GM23338 (cell line): ENCODE data around the gene RAB4A.

Experiments used
- CTCF ChIP-seq, 2 experiments: fragments of 200-600 bp in 1 of 2; sonication (generic) in 1 of 2; conservative IDR thresholded peaks; 2 replicates each; pipeline versions ENCODE4 v1.5.1 to v1.6.1; 2016 to 2017; ENCODE audit warnings: antibody characterized with exemption in 2 of 2, low read depth in 2 of 2, mild to moderate bottlenecking in 2 of 2, moderate library complexity in 1 of 2
- EZH2 ChIP-seq: fragments of 200-600 bp; sonication (generic); IDR thresholded peaks from one replicate; pipeline ENCODE4 v1.8.0; 2017; ENCODE audit warnings: antibody characterized with exemption, mild to moderate bottlenecking, low read depth; ENCODE audit not compliant: unreplicated experiment
- EZH2phosphoT487 ChIP-seq: fragments of 200-600 bp; sonication (generic); IDR thresholded peaks from one replicate; pipeline ENCODE4 v1.8.1; 2018; ENCODE audit warnings: antibody characterized with exemption; ENCODE audit not compliant: unreplicated experiment
- POLR2AphosphoS5 ChIP-seq: IDR thresholded peaks from 2 replicates; pipeline ENCODE4 v1.6.1; 2016; ENCODE audit warnings: antibody characterized with exemption, low read depth
- REST ChIP-seq: IDR thresholded peaks from one replicate; pipeline ENCODE4 v1.6.1; 2018; ENCODE audit warnings: antibody characterized with exemption; ENCODE audit not compliant: unreplicated experiment

GRCh38 chr1:229268505-229268904 lies 2.4 kb upstream of the RAB4A start:
- TF ChIP-seq POLR2AphosphoS5: no peak
- TF ChIP-seq CTCF (conservative IDR thresholded peaks at IDR 0.05; ENCODE audit: low read depth in 2 of 2): no peak
- TF ChIP-seq EZH2: no peak
- TF ChIP-seq REST: no peak
- no peak for TF ChIP-seq EZH2phosphoT487
